ENCODE measurements around the gene AARS1.
"Not testable (repeated sequence)": the region's sequence is repeated elsewhere in the genome, so short reads cannot be mapped to it uniquely, and the experiment has no call there.

AARS1 gene

GRCh38 chr16:70301121-70301520 is 11.8 kb upstream of the AARS1 start:
- Histone ChIP-seq H3K4me3 (ENCODE audit: low read length) (no peak overlapping the region), H3K27me3 (ENCODE audit: control insufficient read depth, insufficient read depth, low read length) (no peaks in the 10 kb centered on the region), H3K4me1 (ENCODE audit: control insufficient read depth, insufficient read depth, low read length) (peaks cover 11% of the 10 kb centered on the region), H3K9ac (ENCODE audit: low read length) (no peak overlapping the region), H3K9me3 (ENCODE audit: control insufficient read depth, low read length) (no peaks in the 10 kb centered on the region), H3K36me3 (ENCODE audit: control insufficient read depth, insufficient read depth, low read length) (no peaks in the 10 kb centered on the region)

GRCh38 chr16:70298988-70299938 is 10.0 kb upstream of the AARS1 start, which contains the start of gene DDX19B:
Gene DDX19B, plus strand, starts transcription at chr16:70299186. Its CDS starts 112 bp downstream, at chr16:70299298.
- H3K9me3 ChIP-seq (ENCODE audit: control insufficient read depth, low read length), result no peaks in the 10 kb centered on the region
- peak within 1 kb of the TSS; percentile 100 for H3K9ac ChIP-seq (ENCODE audit: low read length)
- peak within 1 kb of the TSS; percentile 100 for H3K4me3 ChIP-seq (ENCODE audit: low read length)
- no peaks in the 10 kb centered on the region for H3K36me3 ChIP-seq (ENCODE audit: control insufficient read depth, insufficient read depth, low read length)
- peaks cover 11% of the 10 kb centered on the region for H3K4me1 ChIP-seq (ENCODE audit: control insufficient read depth, insufficient read depth, low read length)
- H3K27me3 ChIP-seq (ENCODE audit: control insufficient read depth, insufficient read depth, low read length), result no peaks in the 10 kb centered on the region

- Histone ChIP-seq H3K9me3 (ENCODE audit: control insufficient read depth, low read length) (no peaks in the 10 kb centered on the region), H3K4me3 (ENCODE audit: low read length) (no peak overlapping the region), H3K4me1 (ENCODE audit: control insufficient read depth, insufficient read depth, low read length) (peaks cover 11% of the 10 kb centered on the region), H3K9ac (ENCODE audit: low read length) (no peak overlapping the region), H3K27me3 (ENCODE audit: control insufficient read depth, insufficient read depth, low read length) (no peaks in the 10 kb centered on the region), H3K36me3 (ENCODE audit: control insufficient read depth, insufficient read depth, low read length) (no peaks in the 10 kb centered on the region)
Measured at GRCh38 chr16:70295634-70296033, 6.3 kb upstream of the AARS1 start.

GRCh38 chr16:70294385-70295025 is 5.2 kb upstream of the AARS1 start:
- no peak overlapping the region for H3K4me3 ChIP-seq (ENCODE audit: low read length)
- H3K36me3 ChIP-seq (ENCODE audit: control insufficient read depth, insufficient read depth, low read length), result no peaks in the 10 kb centered on the region
- no peaks in the 10 kb centered on the region for H3K27me3 ChIP-seq (ENCODE audit: control insufficient read depth, insufficient read depth, low read length)
- peaks cover 10% of the 10 kb centered on the region for H3K4me1 ChIP-seq (ENCODE audit: control insufficient read depth, insufficient read depth, low read length)
- no peaks in the 10 kb centered on the region for H3K9me3 ChIP-seq (ENCODE audit: control insufficient read depth, low read length)
- no peak overlapping the region for H3K9ac ChIP-seq (ENCODE audit: low read length)

GRCh38 chr16:70292148-70292547 is 2.8 kb upstream of the AARS1 start:
- H3K9me3 ChIP-seq (ENCODE audit: control insufficient read depth, low read length); H3K4me1 ChIP-seq (ENCODE audit: control insufficient read depth, insufficient read depth, low read length); H3K4me3 ChIP-seq (ENCODE audit: low read length); H3K36me3 ChIP-seq (ENCODE audit: control insufficient read depth, insufficient read depth, low read length); H3K9ac ChIP-seq (ENCODE audit: low read length); H3K27me3 ChIP-seq (ENCODE audit: control insufficient read depth, insufficient read depth, low read length): not testable (repeated sequence)

GRCh38 chr16:70290949-70291519 is 1.7 kb upstream of the AARS1 start:
- H3K4me3 ChIP-seq (ENCODE audit: low read length), result no peak overlapping the region
- H3K27me3 ChIP-seq (ENCODE audit: control insufficient read depth, insufficient read depth, low read length), result no peaks in the 10 kb centered on the region
- no peaks in the 10 kb centered on the region for H3K36me3 ChIP-seq (ENCODE audit: control insufficient read depth, insufficient read depth, low read length)
- H3K4me1 ChIP-seq (ENCODE audit: control insufficient read depth, insufficient read depth, low read length), result peaks cover 10% of the 10 kb centered on the region
- no peak overlapping the region for H3K9ac ChIP-seq (ENCODE audit: low read length)
- no peaks in the 10 kb centered on the region for H3K9me3 ChIP-seq (ENCODE audit: control insufficient read depth, low read length)

- H3K9ac ChIP-seq (ENCODE audit: low read length); H3K36me3 ChIP-seq (ENCODE audit: control insufficient read depth, insufficient read depth, low read length); H3K27me3 ChIP-seq (ENCODE audit: control insufficient read depth, insufficient read depth, low read length); H3K4me1 ChIP-seq (ENCODE audit: control insufficient read depth, insufficient read depth, low read length); H3K4me3 ChIP-seq (ENCODE audit: low read length); H3K9me3 ChIP-seq (ENCODE audit: control insufficient read depth, low read length): not testable (repeated sequence)
Measured at GRCh38 chr16:70287304-70287971, 1.9 kb downstream of the AARS1 start.

- no peaks in the 10 kb centered on the region for H3K4me1 ChIP-seq (ENCODE audit: control insufficient read depth, insufficient read depth, low read length)
- no peaks in the 10 kb centered on the region for H3K27me3 ChIP-seq (ENCODE audit: control insufficient read depth, insufficient read depth, low read length)
- H3K9ac ChIP-seq (ENCODE audit: low read length), result no peak overlapping the region
- H3K4me3 ChIP-seq (ENCODE audit: low read length), result no peak overlapping the region
- no peaks in the 10 kb centered on the region for H3K9me3 ChIP-seq (ENCODE audit: control insufficient read depth, low read length)
- H3K36me3 ChIP-seq (ENCODE audit: control insufficient read depth, insufficient read depth, low read length), result peaks cover 2% of the 10 kb centered on the region
Measured at GRCh38 chr16:70276392-70276791, 12.9 kb downstream of the AARS1 start.

- Histone ChIP-seq H3K9ac (ENCODE audit: low read length) (no peak overlapping the region), H3K9me3 (ENCODE audit: control insufficient read depth, low read length) (no peaks in the 10 kb centered on the region), H3K27me3 (ENCODE audit: control insufficient read depth, insufficient read depth, low read length) (no peaks in the 10 kb centered on the region), H3K36me3 (ENCODE audit: control insufficient read depth, insufficient read depth, low read length) (peaks cover 16% of the 10 kb centered on the region), H3K4me3 (ENCODE audit: low read length) (no peak overlapping the region), H3K4me1 (ENCODE audit: control insufficient read depth, insufficient read depth, low read length) (no peaks in the 10 kb centered on the region)
Measured at GRCh38 chr16:70271696-70272095, 17.6 kb downstream of the AARS1 start.

- no peaks in the 10 kb centered on the region for H3K9me3 ChIP-seq (ENCODE audit: control insufficient read depth, low read length)
- H3K27me3 ChIP-seq (ENCODE audit: control insufficient read depth, insufficient read depth, low read length), result no peaks in the 10 kb centered on the region
- H3K4me3 ChIP-seq (ENCODE audit: low read length), result no peak overlapping the region
- no peaks in the 10 kb centered on the region for H3K4me1 ChIP-seq (ENCODE audit: control insufficient read depth, insufficient read depth, low read length)
- H3K36me3 ChIP-seq (ENCODE audit: control insufficient read depth, insufficient read depth, low read length), result peaks cover 17% of the 10 kb centered on the region
- no peak overlapping the region for H3K9ac ChIP-seq (ENCODE audit: low read length)
Measured at GRCh38 chr16:70270176-70270575, 19.1 kb downstream of the AARS1 start.

GRCh38 chr16:70269471-70269870 is 19.8 kb downstream of the AARS1 start:
- Histone ChIP-seq H3K4me1 (ENCODE audit: control insufficient read depth, insufficient read depth, low read length) (no peaks in the 10 kb centered on the region), H3K4me3 (ENCODE audit: low read length) (no peak overlapping the region), H3K9me3 (ENCODE audit: control insufficient read depth, low read length) (no peaks in the 10 kb centered on the region), H3K27me3 (ENCODE audit: control insufficient read depth, insufficient read depth, low read length) (no peaks in the 10 kb centered on the region), H3K36me3 (ENCODE audit: control insufficient read depth, insufficient read depth, low read length) (peaks cover 20% of the 10 kb centered on the region), H3K9ac (ENCODE audit: low read length) (no peak overlapping the region)

- H3K9me3 ChIP-seq (ENCODE audit: control insufficient read depth, low read length); H3K27me3 ChIP-seq (ENCODE audit: control insufficient read depth, insufficient read depth, low read length); H3K4me1 ChIP-seq (ENCODE audit: control insufficient read depth, insufficient read depth, low read length); H3K9ac ChIP-seq (ENCODE audit: low read length); H3K4me3 ChIP-seq (ENCODE audit: low read length): not testable (repeated sequence)
- H3K36me3 ChIP-seq (ENCODE audit: control insufficient read depth, insufficient read depth, low read length), result peaks cover 20% of the 10 kb centered on the region
Measured at GRCh38 chr16:70267922-70268321, 21.4 kb downstream of the AARS1 start.
